Effector CD4-positive, alpha-beta T cell (primary cell): ENCODE results near the gene TMEM217. TPM values are rescaled to one million over a fixed set of nuclear protein-coding genes. Genes with fewer than 3 reads are reported as not detected.
"Not testable (repeated sequence)": the region's sequence is repeated elsewhere in the genome, so short reads cannot be mapped to it uniquely, and the experiment has no call there.

Experiments used
- DNase-seq: peaks from one replicate; pipeline ENCODE4 v3.0.0-alpha.2; 2020
- total RNA-seq: gene quantifications from one replicate; lab custom pipeline; 2026; lab: John Stamatoyannopoulos, UW

The TMEM217 gene
- not detected for total RNA-seq

DNA sequence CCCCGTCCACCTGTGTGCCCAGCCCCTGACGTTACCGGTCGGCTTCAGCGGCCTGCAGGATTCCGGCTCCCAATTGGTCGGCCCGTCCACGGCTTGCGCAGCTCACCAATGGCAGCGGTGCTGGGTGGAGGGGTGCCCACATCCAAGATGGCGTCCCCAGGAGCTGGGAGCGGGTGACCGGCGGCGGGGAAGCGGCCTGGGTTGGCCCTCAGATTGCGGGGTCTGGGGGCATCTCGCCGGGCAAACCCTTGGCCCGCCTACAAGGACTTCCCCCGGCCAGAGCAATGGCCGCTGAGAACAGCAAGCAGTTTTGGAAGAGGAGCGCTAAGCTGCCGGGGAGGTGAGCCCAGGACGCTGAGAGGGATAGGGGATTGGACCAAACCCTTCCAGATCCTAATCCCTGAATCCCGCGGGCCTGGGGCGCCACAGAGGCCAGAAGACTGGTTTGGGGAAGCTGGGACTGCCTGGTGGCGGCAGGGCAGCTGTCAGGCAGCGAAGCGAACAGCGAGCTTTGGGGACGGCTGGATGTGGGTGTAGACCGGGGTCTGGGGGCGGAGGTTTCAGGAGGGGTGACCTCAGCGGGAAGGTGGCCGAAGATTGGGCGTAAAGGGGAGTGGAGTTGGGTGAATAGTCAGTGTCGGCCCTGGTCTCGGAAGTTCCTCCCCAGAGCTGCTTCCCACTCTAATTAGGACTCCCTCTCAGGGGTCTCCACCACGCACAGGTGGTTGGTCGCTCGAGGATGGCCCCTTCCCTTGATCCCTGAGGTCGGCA lies at the start of gene TMEM217, which contains the start of gene TBC1D22B:
TSS of gene TMEM217 (minus strand) at position 511 of the 771 bp plus-strand sequence. CDS start 39,114 bp downstream, outside the sequence.
TSS of gene TBC1D22B (plus strand) at position 139 of the 771 bp plus-strand sequence. CDS start at position 285, 146 bp downstream.
- peak; percentile 94 for DNase-seq

DNA sequence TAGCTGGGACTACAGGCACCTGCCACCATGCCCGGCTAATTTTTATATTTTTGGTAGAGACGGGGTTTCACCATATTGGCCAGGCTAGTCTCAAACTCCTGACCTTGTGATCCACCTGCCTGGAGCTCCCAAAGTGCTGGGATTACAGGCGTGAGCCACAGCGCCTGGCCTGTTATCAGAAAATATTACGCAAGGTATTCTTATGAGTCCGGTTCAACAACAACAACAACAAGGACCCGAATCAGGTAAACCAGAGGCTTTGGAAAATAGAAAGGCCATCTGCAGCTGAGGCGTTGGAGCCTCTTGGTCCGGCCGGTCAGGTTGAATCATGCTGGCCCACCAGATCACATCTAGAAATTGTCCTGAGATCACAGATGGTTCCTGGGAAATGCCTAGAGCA lies 49.5 kb upstream of the TMEM217 start:
- not testable (repeated sequence) for DNase-seq

DNA sequence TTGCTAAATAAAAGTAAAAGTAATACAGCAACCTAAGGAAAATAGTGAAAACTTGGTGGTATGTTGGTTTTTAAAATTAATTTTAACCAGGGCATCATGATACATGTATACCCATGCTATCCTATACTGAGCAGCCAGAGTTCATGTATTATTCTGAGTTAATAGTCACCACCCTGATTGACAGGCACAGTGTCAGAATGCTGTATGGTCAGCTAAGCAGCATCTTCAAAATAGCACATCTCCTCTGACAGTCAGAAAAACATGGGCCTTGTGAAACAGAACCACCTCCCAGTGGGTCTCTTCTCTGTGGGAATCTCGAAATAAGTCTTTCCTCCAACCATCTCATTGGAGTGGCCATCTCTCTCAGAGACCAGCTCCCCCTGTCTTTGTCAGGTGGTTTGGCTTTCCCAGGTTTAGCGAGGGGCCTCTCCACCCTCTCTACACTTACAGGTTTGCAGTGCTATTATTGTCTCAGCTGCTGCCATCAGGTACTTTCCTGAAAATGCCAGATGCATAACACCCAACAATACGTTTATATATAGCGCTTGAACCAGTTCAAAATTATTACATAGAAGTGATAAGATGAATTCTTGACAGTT lies 48.8 kb upstream of the TMEM217 start:
- no peak for DNase-seq

DNA sequence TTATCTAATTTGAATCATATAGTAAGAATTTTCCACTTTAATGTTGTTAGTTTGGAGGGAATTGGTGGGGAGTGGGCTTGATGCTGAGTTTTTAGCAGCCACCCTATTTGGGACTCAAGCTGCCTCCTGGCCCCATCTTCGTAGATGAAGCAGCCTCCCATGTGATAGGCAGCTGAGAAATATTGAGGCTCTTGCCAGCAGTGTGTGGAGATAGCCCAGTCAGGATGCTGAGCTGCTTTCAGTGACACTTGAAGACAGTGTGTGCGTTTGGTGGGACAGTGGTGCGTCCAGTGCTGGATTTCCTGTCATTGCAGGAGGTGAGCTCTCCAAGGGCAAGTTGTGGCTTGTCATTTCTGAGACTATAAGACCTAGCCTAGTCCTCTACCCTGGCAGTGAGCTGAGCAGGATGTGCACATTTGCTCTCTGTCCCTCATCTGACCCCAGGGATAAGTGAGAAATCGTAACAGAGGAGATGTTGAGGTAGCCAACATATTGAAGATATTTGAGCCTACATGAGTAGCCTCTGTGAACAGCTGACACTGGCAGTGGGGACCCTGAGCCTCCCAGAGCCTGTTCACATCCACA lies 48.0 kb upstream of the TMEM217 start:
- DNase-seq, result no peak

DNA sequence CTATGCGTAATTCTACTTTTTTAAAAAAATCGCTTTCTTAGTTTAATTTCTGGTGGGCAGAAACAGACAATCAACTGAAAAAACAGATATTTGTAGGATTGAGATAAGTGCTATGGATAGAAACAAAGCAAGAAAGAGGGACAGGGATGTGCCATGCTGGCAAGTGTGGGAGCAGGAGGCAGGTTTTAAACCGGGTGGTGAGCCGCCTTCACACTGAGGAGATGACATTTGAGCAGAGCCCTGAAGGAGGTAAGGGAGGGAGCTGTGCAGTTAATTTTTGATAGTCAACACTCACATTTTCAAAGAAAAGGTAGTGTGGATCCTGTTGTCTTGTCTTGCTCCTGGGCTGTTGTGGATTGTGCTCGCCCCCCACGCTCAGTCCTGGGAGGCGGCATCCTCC lies 46.8 kb upstream of the TMEM217 start:
- DNase-seq, result no peak

DNA sequence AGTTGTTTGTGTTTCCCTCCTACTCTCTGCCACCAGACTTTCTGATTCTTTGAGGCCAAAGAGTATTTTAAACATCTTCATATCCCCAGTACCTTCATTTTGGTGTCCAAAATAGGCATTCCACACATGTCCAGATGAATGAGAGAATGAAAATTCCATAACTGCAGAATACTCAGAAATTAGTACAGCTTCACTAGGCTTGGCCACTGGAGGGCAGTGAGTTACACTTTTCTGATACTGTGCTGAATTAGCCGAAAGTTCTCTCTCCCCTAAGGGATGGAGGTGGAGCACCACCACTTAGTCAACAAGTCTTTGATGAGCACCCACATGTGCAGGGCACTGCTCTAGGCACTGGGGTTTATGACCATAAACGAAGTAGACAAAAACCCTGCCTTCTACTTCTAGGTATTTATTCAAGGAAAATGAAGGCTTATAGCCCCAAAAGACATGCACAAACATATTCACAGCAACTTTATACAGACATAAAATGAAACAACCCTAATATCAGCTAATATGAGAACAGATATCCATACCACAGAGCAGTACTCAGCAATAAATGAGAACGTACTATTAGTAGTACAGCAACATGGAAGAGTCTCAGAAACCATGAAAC lies 46.1 kb upstream of the TMEM217 start:
- DNase-seq, result no peak

DNA sequence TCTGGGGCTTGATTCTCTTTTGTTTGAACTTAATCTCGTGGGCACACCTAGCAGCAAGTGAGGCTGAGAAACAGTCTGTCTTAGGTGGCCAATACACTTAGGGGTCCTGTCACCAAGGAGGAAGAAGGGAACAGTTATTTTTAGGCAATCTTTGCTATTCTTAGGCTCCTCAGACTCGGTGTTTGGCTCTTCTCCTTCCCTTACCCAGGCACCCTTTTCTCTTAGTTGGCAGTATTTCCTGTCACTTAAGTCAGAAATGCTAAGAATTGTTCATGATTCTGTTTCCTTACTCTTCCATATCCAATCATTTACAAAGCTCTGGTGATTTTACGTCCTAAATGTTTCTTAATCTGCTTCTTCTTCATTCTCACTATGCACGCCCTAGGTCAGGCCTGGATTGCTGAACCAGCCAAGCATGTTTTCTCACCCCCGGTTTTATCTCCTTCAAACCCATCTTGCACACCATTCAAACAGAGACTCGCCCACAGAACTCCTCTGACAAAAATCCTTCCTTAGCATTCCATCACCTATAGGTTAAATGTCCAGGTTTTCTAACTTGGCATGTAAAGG lies 45.2 kb upstream of the TMEM217 start:
- DNase-seq, result no peak

DNA sequence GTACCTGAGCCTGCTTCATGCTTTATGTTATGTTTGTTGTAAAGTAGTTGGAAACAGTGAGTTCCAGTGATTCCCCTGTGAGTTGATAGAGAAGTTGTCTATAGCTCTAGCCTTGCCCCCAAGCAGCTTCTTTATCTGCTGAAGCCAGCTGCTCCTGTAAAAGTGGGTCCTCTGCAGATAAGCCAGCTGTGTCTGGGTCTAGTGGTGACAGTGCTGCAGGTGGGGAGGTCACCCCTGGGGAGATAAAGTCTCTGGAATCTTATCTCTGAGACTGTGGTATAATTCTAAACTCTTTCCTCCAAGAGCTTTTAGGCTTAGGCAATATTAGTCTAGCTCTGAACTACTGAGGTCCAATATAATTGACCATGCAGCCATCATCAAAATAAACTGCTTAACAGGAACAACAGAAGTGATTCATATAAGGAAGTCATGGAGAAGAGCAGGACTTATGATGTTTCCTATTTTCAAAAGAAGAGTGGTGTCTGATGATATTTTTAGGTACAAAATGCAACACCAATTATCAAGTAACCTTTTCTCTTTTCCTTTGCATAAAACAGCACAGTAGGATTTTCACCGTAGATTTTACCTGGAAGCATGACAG lies 44.2 kb upstream of the TMEM217 start:
- no peak for DNase-seq

DNA sequence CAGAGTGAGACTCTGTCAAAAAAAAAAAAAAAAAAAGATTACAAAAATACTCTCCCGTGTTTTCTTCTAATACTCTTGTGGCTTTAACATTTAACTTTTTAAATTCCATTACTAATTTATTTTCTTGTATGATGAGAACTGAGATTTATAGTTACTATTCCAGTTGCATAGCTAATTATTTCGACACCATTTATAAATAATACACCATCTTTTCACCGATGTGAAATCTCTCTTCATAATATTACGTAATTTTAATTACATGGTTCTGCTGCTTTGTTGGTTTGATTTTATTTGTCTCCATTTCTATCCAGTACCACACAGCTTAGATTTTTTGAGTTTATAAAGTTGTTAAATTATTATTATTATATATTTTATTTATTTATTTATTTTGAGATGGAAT lies 42.0 kb upstream of the TMEM217 start:
- DNase-seq, result no peak

DNA sequence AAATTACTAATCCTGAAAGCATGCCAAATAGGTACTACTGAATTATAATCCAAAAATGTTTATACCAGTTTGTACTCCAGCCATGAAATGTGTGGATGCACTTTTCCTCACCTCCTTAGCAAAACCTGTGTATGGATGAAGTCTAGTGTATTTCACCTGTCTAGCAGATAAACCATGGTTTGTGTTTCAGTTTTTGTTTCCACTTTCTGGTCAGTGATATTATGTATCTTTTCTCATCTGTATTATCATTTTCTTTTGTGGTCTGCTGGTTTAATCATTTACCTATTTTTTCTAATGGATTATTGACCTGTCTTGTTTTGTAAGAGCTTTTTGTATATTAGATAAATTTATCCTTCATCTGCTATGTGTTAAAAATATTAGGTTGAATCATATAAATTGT lies 41.0 kb upstream of the TMEM217 start:
- DNase-seq, result no peak

DNA sequence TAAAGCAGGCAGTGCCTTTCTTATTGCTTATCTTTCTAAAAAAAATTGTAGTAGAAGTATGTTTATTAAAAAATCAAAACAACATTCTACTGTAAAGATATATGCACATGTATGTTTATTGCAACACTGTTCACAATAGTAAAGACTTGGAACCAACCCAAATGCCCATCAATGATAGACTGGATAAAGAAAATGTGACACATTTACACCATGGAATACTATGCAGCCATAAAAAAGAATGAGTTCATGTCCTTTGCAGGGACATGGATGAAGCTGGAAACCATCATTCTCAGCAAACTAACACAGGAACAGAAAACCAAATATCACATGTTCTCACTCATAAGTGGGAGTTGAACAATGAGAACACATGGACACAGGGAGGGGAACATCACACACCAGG lies 39.7 kb upstream of the TMEM217 start:
- DNase-seq, result not testable (repeated sequence)

DNA sequence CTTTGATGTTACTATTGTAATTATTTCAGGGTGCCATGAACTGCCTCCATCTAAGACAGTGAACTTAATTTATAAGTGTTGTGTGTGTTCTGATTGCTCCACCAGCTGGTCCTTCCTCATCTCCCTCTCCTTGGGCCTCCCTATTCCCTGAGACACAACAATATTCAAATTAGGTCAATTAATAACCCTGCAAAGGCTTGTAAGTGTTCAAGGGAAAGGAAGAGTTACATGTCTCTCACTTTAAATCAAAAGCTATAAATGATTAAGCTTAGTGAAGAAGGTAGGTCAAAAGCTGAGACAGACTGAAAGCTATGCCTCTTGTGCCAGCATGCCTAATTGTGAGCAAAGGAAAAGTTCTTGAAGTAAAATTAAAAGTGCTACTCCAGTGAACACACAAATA lies 35.5 kb upstream of the TMEM217 start:
- DNase-seq, result no peak

DNA sequence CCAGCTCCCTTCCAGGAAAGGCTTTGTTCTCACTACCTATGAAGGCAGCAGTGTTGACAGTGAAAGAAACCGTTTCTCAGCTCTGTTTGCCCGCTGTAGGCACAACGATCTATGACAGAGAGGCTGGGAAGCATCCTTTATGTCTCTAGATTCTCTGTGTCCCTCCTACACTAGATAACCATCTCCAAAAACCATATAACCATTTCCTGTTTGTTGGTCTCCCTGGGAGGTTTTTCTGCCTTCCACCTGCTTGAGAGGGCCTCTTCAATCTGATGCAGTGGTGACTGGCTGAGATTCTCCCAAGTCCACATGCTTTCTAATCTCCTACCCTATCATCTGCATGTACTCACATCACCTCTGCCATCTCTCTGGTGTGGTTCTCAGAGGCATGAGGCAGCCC lies 32.0 kb upstream of the TMEM217 start:
- DNase-seq, result peak; percentile 7

DNA sequence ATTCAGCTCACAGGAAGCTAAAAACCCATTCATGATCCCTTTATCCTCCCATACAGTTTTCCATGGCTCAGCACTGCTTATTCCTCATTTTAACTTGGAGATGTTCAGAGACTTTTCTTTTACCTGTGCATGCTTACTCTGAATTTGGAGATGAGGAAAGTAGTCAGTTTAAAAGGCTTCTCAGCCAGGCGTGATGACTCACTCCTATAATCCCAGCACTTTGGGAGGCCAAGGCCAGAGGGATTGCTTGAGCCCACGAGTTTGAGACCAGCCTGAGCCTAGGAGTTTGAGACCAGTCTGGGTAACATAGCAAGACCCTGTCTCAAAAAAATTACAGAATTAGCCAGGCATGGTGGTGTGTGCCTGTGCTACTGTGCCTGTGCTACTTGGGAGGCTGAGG lies 30.3 kb upstream of the TMEM217 start:
- DNase-seq, result no peak

DNA sequence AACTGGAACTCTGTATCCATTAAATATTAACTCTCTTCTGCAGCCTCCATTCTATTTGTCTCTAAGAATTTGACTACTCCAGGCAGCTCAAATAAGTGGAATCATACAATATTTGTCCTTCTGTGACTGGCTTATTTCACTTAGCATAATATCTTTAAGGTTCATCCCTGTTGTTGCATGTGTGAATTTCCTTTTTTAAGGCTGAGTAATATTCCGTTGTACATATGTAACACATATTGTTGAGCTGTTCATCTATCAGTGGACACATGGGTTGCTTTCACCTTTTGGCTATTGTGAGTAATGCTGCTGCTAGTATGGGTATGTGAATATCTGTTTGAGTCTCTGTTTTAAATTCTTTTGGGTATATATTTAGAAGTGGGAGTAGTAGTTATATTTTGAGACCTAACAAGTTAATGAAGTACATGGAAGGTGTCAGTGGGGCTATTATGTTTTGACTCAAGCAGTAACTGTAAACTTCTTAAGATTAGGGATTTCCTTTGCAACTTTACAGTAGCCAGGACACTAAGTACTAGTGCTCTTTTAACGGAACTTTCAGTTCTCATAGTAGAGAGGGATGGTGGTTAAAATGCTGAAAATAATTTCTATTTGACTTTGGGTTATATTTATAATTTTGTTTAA lies 29.7 kb upstream of the TMEM217 start:
- no peak for DNase-seq

DNA sequence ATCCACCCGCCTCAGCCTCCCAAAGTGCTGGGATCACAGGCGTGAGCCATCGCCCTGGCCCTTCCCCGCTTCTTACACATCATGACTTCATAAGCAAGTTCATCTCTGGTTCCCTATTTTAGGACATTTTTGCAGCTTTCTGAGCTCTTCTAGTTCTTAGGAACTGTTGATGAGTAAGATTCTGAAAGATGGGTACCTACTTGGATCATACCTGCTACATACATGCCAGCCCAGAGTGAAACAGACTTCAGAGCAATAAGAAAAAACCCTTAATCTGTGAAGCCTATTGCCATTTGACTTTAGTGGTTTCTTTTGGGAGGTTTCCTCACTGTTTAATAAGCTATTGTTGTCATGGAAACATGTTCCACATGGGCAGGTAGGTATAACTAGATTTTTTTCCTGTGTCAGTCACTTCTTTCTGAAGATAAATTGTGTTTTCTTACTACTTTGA lies 27.9 kb upstream of the TMEM217 start:
- no peak for DNase-seq

DNA sequence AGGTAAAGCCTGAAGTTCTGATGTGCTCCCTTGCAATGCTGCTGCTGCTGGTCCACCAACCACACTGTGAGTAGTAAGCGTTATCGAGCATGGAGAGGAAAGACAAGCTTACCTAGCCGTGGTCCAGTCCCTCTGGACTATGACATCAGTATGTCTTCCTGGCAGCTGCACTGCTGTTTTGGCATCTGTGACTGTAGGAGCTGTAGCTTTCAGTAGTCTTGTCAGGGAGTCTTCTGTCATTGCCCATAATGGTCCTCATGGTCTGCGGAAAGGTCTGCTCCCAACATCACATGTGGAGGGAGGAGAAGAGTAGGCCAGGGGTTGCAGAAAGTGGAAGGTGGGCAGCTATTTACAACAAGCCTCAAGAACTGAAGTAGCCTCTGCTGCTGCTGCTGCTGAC lies 26.8 kb upstream of the TMEM217 start:
- no peak for DNase-seq

DNA sequence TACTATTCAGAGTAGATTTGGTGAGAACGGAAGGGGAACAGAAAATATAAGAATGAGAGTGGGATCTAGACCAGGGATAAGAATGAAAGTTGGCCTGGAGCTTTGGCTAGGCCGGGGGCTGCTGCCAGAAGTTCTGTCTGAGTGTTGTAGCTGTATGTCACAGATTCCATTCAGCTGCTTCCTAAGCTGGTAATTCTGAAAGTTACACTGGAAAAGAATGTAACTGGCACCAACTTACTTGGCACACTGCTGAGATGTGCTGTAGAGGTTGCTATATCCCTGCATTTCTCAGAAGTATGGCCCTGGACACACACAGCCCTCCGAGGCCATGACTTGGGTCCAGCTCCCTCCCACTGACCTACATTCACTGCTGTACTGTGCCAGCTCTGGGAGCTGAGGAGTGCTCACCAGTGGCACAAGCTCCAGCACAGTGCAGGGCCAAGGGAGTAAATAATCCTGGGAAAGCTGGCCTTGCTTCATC lies 25.8 kb upstream of the TMEM217 start:
- no peak for DNase-seq

DNA sequence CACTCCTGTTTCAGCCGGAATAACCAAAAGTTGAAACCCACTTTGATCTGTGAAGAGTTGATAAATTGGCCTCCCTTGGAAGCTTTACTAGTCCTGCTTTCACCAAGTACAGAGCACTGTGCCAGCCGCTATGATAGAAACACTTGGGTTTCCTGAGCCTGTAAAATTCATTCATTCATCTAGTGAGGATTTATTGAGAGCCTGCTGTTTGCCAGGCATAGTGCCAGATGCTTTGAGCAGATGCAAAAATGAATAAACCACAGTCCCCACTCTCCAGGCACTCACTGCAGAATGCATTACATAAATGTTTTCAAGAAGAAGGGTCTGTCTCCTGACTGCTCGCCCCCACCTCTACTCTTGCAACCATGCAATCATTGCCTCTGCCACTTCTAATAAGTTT lies 25.3 kb upstream of the TMEM217 start:
- DNase-seq, result no peak

DNA sequence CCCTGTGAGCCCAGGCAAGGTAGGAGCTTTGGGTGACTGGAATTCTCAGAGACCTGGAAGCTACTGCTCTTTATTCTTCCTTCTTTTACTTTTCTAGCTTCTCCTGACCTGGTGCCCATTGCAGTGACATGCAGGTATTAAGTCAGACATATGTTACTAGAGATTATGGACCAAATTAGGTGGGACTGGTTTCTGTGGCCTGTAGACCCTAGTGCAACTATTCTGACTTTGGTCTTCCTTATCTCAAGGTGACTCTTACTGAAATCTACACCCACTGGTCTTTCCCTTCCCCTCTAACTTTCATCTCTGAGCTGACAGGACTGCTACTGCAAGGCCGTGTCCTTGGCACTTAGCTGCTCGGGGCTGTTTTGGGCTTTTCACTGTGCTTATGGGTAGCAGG lies 24.4 kb upstream of the TMEM217 start:
- no peak for DNase-seq

DNA sequence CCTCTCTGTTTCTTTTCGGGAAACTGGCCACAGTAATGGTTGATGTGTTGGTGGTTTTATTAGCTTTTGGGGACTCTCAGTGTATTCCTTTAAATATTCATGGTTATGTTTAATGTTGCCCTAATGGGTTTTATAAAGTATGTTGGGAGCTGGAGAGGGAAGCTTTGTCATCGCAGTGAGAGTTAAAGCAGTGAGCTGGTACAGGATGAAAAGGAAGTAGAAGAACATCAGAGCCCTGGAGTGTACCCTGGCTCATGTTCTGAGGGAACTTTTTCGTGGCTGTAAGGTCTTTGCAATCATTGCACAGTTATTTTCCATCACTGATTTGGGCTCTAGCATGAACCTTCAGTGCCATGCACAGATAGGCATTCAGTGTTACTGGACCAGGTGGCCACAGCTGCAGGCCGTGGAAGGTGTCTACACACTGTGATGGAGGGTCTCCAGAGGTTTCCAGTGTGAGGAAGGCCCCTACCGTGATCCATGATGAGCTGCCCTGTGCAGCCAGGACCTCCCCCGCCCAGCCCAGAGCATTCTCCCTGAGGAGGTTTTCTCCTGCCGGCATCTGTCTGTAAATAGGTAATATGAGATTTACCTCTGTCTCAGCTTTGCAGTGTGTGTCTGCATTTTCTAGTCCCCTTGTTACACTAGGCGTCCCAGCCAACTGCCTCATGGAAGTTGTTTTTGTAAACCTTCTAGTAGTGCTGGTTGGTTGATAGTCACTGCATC lies 22.4 kb upstream of the TMEM217 start:
- DNase-seq, result no peak
